HG03066 (cell line): Measurements from ENCODE around the gene PLPP4.

ENCODE experiments used
- ATAC-seq: cut with Tn5 transposase; IDR thresholded peaks from one replicate; pipeline ENCODE4 v1.9.1; 2021; ENCODE audit warnings: low read depth; ENCODE audit not compliant: unreplicated experiment

Gene PLPP4

DNA sequence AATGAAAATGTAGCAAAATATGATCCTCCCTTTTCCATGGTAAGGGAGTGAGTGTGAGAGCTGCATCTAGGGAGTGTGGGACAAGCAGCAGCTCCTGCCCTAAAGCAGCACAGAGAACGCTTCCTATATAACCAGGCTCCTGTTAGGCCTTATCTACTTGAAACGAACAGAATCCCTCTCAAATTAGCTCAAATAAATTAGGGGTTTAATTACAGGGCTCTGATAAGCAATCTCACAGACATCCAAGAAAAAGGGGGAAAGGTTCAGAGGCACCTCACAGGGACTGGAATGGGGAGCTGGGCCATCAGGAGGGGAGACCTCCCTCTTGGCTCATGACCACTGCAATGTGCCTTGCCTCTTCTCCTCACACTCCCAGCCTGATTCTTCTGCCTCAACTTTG lies 57.9 kb downstream of the PLPP4 start:
- no peak for ATAC-seq

- ATAC-seq: no peak
These were observed 58.7 kb downstream of the PLPP4 start for GRCh38 chr10:120515741-120516140.

- no peak for ATAC-seq
These were observed 59.4 kb downstream of the PLPP4 start for GRCh38 chr10:120516426-120516825.

GRCh38 chr10:120517196-120517595 lies 60.2 kb downstream of the PLPP4 start:
- ATAC-seq: no peak

DNA sequence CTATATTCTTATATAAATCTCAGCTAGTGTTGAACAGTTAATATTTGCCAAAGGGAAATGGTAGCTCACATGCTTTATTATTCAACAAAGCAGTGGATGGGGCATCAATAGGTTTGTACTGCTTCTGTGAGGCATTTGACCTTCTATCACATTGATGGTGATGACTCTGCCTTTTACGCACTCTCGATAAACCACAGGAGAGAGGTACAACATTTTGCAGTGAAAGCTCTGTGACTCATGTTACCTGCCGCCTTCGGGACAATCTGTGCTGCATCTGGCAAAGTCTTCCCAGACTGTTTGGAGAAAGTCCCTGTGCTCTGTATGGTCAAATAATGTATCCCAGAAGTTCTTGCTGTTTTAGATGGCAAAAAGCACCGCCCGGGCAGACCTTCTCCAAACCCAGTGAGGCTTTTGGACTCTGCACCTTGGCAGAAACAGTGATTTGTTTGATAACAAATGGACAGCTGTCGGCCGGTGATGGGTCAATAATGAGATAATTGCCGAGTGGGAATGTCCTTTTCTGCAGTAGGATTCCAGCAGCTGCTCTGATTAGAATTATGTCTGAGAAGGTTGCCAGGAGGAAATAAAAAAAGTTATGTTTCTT lies 61.0 kb downstream of the PLPP4 start:
- ATAC-seq: no peak

DNA sequence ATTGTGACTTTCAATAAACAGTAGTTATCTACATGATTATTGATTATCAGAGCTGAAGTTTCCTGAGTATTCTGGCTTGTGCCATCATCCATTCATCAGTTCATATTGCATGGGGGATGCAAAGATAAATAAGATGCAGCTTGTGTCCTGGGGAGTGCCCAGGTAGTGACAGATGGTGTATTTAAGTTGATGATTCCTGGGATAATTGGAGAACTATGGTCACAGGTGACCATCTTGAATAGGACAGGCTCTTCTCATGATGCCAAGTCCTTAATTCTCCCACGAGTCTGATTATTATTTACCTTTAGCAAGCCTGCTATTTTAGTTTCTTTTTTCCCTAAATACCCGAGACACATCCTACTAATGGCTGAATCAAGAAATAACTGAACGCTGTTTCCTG lies 64.9 kb downstream of the PLPP4 start:
- ATAC-seq: no peak

GRCh38 chr10:120527691-120528090 lies 70.7 kb downstream of the PLPP4 start:
- ATAC-seq: no peak

DNA sequence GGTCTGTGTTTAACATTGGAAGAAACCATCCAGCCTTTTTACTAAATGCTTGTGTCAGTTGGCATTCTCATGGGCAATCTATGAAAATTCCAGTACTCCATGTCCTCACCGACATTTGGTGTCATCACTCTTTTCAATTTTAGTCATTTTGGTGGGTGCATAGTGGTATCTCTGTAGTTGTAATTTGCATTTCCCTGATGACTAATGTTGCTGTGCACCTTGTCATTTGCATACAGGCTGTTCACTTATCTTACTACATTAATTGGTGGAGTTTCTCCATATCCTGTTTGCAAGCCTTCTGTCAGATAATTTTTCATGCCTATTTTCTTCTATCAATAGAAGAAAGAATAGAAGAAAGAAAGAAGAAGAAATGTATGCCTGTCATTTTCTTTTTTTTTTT lies 73.7 kb downstream of the PLPP4 start:
- no peak for ATAC-seq

DNA sequence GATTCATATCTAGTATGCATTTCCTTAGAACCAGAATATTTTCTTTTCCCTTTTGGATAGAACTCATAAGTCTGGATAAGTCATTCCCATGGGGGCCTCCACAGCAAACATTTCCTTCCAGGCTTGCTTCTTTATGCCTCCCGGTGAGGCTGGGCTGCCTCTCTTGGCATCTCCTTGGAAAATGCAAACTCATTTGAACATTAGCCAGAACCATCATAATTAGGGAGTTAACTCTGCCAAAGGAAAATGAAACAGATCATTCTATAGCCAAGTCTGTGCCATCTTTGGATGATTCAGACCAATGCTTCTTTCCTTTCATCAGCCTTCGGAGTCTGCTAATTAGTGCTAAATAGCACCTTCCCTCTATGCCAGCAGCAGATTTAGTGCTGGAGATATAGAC lies 81.1 kb downstream of the PLPP4 start:
- ATAC-seq: no peak

GRCh38 chr10:120539076-120539475 lies 82.0 kb downstream of the PLPP4 start:
- no peak for ATAC-seq

GRCh38 chr10:120540486-120540885 lies 83.5 kb downstream of the PLPP4 start:
- ATAC-seq: no peak

DNA sequence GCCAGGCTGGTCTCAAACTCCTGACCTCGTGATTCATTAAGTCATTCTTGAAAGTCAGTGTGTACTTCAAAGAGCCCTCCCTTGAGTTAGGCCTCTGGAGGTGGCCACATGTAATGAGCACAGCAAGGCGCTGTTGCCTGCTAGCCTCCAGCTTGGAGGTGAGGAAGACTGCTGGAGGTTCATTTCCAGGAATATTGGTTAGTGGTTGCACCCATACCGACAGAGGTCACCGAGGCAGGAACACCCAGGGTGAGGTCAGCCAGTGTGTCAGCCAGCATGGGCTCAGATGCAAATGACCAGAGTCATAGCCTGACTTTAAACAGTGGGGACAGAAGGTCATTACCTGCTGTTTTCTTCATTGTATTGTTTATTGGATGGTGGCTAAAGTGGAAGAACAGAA lies 85.0 kb downstream of the PLPP4 start:
- ATAC-seq: no peak

DNA sequence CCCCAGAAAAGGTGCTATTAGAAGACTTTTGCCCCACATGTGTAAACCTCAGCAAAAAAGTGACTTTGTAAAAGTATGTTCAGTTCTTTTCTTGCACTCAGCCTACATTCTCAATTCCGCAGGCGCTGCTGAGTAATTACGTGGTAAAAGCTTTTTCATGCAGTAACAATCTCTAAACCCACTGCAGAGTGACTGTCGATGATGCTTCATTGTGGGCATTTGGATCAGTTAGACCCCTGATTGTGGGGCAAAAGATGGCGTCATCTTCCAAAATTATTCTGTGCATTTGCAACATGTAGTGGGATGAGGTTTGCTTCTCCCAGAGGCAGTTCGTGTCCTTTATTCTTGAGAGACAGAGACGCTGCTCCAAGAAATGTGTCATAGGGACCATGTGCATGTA lies 85.6 kb downstream of the PLPP4 start:
- ATAC-seq: no peak

DNA sequence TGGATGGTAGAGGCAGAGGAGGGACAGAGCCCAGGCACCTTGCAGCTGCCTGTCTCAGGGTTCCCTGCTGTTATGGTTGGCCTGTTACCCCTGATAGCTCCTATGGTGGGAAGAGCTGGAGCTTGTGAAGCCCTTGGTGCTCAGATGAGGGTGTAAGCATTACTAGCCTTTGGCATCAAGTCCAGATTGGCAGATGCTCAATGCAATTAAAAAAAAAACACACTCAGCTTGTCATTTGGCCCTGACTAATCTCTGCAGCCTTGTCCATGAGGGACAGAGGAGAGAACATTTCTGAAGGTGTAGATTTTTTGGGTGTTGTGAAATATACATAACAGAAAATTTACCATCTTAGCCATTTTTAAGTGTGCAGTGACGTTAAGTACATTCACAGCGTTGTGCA lies 86.3 kb downstream of the PLPP4 start:
- no peak for ATAC-seq

GRCh38 chr10:120548210-120548609 lies 91.2 kb downstream of the PLPP4 start:
- no peak for ATAC-seq

DNA sequence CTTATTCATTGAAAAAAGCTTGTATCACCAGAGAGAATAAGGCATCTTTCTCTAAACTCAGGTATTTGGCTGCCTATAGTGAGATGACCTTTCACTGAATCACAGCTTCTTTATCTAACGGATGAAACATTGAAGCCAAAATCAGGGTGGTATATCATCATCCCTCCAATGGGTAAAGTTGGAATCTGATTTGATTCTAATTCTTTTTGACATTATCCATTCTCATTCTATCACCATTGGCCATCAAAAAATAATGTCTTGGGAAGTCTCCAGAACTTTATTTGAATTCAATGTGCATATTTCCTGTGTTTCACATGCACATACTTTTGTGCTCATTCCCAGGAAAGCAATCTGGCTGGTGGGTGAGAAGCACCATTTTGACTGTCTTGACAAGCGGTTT lies 95.2 kb downstream of the PLPP4 start:
- no peak for ATAC-seq

DNA sequence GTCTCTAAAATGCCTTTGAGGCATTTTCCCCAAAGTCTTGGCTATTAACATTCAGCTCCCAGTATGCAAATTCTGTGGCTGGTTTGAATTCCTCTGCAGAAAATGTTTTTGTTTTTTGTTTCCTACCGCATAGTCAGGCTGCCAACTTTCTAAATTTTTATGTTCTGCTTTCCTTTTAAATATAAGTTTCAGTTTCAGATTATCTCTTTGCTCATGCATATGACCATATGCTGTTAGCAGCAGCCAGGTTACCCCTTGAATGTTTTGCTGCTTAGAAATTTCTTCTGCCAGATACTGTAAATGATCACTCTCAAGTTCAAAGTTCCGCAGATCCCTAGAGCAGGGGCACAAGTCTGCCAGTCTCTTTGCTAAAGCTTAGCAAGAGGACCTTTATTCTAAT lies 96.9 kb downstream of the PLPP4 start:
- ATAC-seq: no peak

DNA sequence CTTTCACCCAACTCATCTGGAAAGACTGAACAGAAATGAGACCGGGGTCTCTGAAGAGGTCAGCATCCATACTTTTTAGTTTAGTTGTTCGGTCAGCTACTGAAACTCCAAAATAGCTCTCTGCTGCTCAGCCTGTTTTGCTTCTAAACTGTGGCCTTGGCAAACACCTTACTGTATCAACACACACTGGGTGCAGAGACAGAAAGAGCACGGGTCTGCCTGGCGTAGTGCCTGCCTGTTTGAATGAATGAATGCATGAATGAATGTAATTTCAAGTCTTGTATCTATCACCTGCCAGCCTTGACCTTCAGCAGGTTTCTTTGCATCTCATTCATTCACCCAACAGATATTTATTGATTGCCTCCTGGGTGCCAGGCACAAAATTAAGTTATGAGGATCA lies 98.4 kb downstream of the PLPP4 start:
- no peak for ATAC-seq

DNA sequence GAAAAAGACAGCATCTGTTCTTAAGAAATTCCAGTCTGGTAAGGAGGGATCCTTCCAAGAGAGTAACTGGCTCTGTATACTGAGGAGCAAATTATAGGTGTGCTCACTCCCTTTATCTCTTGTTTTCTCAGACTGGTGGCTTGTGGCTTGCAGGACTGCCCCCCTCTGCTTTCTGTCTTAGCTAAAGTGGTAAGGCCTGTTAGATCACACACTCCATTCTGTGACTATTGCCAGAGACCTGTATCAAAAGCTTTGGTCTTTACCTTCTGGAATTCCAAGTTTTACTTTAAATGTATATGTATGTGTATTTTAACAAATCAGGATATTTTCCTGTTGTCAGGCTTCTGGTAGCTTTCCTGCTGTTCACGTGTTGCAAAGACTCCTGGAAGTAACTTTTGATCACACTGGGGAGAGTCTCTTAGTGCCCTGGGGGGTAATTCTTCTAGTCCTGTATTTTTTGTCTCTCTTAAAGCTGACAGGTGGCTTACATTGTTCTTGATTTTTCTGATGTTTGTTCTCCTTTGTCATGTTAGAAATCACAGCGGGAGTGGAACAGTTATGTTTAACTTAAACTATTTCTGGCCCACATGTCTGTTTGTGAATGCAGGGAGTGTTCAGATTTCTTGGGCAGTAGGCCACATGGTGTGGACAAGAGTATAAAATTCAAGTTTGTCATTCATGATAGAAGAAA lies 99.0 kb downstream of the PLPP4 start:
- ATAC-seq: no peak

DNA sequence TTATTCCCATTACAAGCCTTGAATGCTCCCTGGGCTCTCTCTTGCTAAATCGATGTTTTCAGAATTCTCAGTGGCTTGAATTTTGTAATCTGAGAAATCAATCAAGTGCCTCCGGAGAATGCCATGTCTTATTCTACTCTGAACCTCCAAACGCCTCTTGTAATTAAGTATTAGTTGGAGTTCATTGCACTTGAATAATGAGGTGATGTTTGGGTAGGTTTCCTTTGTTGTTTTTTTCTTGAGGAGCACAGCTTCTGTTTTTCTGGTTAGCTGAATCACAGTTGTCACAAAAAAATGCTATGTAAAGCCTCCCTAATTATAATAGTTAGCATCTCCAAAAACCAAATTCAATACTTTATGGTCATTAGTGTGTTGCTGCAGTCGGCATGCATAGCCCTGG lies 100.3 kb downstream of the PLPP4 start:
- ATAC-seq: no peak

DNA sequence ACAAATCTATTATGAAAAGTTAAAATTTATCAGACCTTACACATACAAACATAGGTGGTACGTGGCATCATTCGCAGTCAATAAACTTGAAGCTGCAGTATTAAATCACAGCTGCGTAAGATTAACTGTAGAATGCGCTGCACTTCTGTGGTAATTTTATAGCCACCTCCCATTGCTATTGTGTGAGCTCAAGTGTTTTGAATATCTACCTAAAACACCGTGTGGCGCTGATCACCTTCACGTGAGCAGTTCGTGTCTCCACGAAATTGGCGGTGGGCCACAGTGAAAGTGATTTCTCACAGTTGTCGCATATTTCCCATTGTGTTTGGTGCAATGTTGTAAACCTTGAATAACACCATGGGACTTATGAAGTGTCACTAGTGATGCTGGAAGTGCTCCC lies 102.8 kb downstream of the PLPP4 start:
- ATAC-seq: no peak

DNA sequence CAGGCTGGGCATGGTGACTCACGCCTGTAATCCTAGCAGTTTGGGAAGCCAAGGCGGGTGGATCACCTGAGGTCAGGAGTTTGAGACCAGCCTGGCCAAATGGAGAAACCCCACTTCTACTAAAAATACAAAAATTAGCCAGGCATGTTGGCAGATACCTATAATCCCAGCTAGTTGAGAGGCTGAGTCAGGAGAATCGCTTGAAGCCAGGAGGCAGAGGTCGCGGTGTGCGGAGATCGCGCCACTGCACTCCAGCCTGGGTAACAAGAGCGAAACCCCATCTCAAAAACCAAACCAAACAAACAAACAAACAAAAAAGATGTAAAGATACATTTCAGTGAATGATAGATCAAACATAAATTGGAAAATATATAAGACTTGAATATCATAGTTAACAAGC lies 105.9 kb downstream of the PLPP4 start:
- ATAC-seq: no peak

GRCh38 chr10:120570418-120570817 lies 113.4 kb downstream of the PLPP4 start:
- no peak for ATAC-seq
